NCI-H1105 (cell line): ENCODE measurements around the gene FAM169A.
"Not testable (repeated sequence)": the region's sequence is repeated elsewhere in the genome, so short reads cannot be mapped to it uniquely, and the experiment has no call there.

ENCODE experiments used
- DNase-seq: peaks from one replicate; lab custom pipeline; 2025; lab: John Stamatoyannopoulos, UW

FAM169A gene

DNA sequence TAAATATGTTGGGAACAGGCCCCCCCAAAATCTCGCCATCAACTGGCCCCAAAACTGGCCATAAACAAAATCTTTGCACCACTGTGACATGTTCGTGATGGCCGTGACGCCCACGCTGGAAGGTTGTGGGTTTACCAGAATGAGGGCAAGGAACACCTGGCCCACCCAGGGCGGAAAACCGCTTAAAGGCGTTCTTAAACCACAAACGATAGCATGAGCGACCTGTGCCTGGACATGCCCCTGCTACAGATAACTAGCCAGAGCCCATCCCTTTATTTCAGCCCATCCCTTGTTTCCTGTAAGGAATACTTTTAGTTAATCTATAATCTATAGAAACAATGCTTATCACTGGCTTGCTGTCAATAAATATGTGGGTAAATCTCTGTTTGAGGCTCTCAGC lies 3.2 kb upstream of the FAM169A start:
- DNase-seq: not testable (repeated sequence)

DNA sequence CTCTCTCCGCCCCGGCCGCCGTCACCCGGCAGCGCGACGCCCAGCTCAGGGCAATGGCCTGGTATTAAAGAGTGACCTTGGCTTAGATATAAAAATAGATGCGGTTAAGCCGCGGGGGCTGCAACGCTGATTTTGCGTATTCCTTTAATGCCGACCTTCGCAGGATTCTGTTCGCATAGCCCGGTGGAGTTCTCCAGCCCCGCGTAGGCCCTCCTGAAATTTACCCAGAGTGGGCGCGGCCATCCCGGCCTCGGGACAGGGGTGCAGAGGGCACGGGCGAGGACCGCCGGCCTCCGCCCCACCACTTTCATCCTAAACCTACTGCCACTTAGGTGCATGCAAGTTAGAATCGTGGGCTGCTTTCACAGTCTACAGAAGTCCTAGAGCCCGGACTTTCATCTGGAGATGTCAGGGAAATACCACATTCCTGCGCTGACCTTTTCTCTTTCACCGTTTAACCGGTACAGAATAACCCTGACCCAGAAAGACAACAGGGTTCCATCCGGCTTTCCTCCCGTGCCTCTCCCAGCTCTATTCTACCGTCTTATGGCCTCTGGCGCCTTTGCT lies 492 bp upstream of the FAM169A start:
- DNase-seq: no peak

DNA sequence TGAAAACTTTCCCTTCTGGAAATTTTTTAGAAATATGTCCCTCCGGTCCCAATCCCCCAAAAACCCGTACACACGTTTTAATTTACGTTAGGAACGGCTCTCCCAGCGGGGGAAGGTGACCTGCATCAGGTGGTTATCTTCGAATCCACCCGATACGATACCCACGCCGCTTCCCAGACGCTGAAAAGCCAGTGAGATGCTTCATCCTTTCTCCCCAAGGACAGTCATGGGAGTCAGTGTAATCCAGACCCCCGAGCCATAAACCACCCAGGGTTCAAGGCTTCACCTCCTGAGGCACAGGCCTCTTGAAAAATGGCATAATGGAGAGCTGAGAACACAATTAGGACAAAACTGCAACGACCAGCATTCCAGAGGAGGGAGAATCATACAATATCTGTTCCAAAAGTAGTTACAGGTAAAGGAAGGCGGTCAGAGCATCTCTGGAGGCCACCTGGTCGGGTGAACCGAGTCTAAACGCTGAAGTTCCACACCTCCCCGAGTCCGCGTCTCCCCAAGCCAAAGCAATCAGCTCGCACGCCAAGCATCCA lies 857 bp downstream of the FAM169A start:
- no peak for DNase-seq

DNA sequence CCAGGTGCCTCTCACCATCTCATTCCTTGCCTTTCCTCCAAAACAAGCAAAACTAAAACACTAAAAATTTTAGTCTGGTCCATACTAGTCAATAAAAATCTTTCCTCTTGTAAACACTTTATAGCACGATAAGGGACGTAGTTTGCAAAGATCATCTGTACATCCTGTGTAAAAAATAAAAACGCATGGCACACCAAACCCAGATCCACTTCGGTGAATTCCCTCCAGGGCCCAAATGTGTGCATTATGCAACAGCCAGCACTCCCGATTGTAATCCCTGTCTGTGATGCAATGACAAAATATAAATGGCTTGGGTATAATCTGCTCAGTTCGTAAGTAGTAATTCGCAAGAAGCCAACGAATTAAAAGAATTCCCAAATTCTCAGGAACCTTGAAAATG lies 1.4 kb downstream of the FAM169A start:
- no peak for DNase-seq

DNA sequence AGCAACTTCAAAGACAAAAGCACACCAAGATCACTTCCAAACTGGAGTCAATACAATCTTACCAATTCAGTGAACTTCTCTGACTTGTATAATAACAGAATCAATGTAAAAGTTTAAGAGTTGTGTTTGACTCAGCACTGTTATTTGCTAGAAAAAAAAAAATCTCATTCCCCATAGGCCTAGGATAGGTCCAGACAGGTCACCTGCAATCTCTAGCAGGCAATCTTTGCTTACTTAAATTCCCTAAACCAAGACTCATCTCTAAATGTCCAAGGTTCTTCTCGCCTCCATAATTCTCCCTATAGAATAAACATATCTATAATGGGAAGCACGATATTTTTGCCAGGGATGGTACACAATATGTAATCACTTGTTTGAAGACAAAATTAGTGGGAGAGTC lies 2.5 kb downstream of the FAM169A start:
- DNase-seq: no peak

DNA sequence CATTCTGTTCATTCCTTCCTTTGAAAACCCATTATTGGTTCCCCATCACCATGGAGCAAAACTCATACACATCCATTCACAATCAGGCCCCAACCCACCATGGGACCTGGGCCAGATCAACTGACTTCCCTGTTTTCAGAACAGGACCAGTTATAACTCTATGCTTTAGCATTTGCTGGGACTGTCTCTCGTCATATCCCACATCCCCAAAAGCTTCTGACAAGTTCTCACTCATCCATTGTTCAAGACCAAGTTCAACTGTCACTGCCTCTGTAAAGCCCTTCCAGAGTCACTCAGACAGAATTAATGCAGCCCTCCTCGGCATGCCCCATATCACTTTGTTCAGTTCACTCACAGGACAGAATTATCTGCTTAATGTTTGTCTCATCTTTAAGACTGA lies 4.0 kb downstream of the FAM169A start:
- no peak for DNase-seq

DNA sequence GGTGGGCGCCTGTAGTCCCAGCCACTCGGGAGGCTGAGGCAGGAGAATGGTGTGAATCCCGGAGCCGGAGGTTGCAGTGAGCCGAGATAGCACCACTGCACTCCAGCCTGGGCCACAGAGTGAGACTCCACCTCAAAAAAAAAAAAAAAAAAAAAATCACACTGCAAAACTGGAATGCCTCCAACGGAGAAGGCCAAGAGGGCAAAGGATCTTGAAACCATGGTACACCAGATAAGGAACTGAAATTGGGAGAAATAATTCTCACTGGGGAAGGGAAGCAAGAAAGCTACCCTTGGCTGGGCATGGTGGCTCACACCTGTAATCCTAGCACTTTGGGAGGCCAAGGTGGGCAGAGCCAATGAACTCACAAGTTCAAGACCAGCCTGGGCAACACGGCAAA lies 9.2 kb downstream of the FAM169A start:
- DNase-seq: not testable (repeated sequence)

DNA sequence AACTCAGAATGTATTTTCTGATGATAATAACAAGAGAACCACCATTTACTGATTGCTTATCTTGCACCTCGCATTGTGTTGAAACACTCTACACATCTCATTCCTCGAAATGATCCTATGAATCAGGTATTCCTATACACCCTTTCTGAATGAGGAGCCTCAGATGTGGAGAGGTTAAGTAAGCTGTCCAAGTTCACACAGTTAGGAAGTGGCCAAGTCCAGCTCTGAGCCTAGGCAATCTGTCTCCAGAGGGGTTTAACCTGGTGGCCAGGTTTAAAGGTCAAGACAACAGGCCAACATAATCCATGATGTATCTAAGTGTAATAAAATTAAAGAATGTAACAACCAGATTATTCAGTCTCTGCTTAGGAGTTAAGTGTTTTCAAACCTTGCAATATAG lies 12.9 kb downstream of the FAM169A start:
- DNase-seq: no peak

DNA sequence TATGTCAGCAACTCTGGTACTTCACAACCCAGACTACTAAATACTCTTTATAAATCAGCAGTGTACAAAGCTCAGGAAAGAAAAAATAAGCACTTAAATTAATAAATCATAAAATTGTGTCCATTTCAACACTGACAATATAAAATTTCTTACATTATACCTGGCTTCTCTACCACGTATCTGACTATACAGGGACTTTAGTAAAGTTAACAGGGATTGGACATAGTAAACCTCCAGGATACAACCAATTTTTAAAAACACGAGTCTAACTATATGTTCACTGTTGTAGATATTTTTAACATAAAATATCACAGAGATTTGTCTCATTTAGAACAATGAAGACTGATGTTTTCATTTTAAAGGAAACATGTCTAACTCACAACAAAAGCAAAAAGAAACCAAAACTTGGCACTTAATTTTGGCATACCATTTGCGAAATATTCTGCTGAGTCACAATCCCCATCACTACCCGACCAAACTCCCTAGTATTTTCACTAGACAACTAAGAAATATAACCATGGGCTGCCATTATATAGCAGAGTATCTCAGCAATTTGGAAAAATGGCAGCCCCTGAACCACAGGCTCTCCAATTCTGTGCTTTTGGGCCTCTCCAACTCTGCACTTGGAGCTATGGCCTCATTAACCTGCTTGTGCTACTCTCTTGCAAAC lies 14.4 kb downstream of the FAM169A start:
- no peak for DNase-seq

DNA sequence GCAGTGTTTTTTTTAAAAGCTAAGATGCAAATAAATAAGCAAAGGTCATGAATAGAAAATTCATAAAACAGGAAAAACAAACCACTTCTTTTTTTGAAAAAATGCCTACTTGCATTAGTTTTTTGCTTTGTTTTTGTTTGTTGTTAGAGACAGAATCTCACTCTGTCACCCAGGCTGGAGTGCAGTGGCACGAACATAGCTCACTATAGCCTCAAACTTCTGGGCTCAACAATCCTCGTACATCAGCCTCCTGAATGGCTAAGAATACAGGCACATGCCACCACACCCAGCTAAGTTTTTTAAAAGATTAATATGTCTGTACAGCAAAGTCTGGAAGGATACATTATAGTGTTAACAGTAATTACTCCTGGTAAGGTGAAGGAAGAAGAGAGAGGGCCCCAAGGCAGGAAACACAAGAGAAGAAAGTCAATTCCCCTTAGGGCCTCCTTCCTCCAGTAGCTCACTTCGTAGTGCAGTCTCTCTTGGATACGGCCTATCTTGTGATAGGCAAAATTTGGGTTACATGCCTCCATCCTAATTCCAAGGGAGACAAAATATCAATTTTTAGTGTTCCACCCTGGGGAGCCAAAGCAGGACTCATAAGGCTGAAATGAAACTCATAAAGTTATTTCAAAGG lies 15.3 kb downstream of the FAM169A start:
- DNase-seq: no peak

DNA sequence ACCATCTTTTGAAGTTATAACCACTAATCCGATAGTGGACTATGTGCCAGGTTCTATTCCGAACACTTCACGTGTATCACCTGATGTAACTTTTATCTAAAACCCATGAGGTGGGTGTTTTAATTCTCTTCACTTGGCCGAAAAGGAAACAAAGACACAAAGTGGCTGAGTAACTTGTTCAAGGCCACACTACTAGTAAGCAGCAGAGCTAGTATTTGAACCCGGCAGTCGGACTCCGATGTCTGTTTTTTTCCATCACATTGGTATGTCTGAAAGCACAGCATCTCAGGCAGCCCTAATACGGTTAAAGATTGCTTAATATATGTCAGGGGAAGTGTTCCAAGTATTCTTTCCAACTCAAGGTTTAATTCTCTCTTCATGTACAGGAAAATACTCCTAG lies 16.2 kb downstream of the FAM169A start:
- DNase-seq: no peak

DNA sequence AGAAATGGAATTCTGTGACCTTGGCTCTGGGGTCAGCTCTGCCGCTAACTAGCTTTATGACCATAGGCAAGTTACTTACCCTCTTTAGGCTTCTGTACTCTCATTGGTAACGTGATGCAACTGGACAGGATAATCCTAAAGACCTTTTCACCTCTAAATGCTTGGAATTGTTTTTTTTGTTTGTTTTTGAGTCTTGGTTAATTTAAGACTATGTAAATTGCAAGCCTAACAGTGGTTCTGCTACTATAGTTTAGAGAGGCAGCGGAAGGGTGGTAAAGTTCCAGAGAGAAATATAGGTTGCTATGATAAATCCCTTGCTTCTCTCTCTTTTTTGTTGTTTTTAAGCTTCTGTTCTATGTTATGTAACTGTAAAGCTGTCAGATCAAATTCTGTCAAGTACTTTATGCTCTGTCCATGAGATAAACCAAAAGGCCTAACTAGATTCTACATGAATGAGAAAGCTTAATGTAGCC lies 17.6 kb downstream of the FAM169A start:
- no peak for DNase-seq

DNA sequence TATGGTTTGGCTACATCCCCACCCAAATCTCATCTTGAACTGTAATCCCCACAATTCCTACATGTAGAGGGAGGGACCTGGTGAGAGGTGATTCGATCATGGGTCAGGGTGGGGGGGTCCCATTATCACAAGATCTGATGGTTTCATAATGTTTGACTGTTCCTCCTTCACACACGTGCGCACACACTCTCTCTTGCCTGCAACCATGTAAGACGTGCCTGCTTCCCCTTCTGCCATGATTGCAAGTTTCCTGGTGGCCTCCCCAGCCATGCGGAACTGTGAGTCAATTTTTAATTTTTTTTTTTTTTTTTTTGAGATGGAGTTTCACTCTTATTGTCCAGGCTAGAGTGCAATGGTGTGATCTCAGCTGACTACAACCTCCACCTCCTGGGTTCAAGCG lies 27.0 kb downstream of the FAM169A start:
- no peak for DNase-seq

DNA sequence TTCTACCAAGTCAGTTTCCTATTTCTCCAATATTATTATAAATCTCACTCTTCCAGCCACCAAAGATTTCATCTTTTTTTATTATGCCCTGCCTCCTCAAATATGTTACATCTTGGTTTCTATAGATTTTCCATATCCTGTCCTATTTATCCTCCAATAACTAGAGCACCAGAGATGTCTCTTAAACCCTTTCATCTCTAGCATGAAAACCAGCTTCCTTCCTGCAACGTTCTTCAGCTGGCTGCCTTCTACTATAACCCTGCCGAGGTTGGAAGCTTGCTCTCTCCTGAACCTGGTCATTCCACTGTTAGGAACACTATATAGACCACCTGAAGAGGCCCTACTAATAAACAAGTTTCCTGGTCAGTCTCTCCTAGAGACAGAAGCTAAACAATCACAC lies 27.9 kb downstream of the FAM169A start:
- no peak for DNase-seq

DNA sequence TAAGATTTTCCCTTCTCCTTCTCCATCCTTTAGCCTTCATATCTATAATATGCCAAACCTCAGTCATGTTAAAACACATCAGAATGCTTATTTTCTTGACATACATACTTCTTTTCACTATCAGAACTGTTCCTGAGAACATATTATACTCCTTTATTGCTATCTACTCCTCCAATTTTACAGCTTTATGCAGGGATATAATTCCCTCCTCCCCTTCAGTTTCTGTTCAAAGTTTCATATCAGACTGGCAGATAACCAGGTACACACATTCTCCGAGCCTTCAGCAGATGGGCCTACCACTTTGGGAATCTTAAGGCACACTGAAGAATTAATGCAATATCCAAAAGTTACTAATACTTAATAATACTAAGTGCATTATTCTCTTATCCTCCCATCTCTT lies 29.1 kb downstream of the FAM169A start:
- no peak for DNase-seq

DNA sequence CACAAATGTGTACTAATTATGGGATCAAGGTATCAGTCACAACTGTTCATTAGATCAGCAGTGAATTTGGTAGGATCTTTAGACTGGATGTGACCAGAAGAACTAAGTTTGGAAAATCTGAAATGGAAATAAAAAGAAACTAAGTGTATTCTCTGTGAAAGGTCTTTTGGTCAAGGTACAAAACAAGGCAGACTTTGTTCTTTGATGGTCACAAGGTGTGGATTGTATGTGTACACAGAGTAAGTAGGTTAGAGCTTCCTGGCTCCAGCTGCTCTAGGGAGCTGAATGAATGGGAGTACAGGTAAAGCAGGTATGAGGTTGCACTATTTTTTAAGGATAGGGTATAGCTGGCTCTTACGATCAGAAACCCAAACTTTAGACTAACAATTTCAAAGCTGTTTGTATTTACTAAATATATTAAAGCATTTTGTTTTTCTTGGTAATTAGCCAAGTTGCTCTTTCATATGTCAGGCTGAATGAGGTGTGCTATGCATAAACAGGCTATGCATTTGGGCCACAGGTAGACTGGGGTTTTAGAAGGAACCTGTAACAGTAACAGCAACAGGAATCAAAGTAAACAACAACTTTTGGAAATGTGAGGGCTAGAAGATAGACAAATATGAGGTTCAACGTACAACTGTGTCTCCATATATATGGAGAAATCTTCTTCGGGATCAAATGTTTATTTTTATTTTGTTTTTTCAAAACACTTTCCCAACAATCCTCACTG lies 32.5 kb downstream of the FAM169A start:
- no peak for DNase-seq

DNA sequence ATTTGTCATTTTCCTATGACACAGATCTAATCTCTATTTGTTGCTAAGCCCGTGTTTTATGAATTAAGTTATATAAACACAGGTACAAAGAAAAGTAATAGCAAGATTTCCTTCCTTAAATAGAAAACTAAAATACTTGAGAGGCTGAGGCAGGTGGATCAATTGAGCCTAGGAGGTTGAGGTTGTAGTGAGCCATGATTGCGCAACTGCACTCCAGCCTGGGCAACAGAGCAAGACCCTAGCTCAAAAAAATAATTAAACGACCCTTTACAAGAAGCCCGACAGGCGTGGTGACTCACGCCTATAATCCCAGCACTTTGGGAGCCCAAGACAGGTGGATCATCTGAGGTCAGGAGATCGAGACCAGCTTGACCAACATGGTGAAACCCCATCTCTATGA lies 36.8 kb downstream of the FAM169A start:
- DNase-seq: no peak

DNA sequence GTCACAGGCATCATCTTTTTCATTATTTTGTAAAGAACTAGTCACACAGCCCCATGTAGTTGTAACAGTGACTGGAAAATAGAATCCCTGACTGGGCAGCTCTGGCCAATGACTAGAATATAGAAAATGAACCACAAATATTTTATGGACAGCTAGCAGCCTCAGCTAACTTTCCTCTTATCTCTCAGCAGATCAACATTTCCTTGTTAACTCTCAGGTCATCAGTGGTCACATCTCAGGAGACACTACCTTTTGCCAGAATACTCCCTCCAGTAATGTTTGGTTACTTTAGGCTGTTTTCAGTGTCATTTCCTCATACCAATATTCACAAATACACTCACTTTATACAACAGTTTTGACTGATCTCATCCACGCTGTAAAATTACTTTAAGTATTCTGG lies 43.9 kb downstream of the FAM169A start:
- no peak for DNase-seq

DNA sequence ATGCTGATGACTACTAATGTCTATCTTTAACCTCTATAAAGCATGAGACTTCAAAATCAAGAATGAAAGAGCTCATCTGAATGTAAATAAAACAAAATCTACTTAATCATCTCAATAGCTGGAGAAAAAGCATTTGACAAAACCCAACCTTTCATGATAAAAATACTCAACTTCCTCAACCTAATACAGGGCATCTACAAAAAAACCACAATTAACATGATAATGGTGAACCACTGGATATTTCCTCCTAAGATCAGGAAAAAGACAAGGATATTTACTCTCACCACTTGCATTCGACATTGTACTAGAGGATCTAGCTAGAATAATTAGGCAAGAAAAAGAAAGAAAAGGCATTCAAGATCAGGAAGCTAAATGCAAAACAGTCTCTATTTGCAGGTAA lies 49.3 kb downstream of the FAM169A start:
- DNase-seq: no peak

DNA sequence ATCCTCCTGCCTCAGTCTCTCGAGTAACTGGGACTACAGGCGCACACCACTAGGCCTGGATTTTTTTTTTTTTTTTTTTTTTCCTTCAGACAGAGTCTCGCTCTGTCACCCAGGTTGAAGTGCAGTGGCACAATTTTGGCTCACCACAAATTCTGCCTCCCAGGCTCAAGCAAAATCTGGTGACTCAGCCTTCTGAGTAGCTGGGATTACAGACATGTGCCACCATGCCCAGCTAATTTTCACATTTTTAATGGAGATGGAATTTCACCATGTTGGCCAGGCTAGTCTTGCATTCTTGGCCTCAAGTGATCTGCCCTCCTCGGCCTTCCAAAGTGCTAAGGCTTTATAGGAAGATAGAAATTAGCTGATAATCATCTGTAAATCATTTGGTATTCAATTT lies 55.3 kb downstream of the FAM169A start:
- DNase-seq: no peak

DNA sequence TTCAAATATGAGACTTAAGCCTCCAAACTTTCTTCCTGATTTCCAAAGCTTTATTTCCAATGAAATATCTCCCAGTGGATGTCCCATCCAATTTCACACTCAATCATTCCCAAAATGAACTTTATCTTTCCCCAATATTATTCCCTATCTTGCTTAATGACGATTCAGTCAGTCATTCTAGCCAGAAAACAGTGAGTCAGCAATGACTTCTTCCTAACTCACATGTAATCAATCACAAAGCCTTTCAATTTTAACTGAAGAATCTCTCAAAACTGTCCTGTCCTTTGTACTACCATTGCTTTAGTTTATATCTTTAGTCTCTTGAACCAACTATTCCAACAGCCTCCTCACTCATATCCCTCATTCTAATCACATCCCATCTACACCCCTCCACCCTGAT lies 64.2 kb downstream of the FAM169A start:
- DNase-seq: no peak

DNA sequence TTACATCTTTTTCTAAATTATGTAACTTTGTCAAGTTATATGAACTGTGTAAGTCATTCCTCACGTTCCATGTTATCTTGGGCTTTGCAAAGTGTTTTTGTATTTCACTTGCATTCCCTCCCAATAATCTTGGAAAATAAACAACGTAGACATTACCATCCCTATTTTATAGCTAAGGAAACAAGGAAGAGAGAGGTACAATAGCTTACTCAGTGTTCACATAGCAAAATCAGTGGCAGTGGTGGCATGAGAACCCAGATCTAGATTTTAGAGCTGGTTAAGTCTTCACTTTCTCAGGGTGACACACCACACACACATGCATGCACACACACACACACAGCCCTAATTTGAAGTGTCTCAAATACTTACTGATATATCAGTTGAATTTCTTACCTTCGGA lies 65.0 kb downstream of the FAM169A start:
- no peak for DNase-seq
